GM23248 (cell line): Measurements from ENCODE around the gene TWIST2. TPM values are rescaled to one million over a fixed set of nuclear protein-coding genes. Genes with fewer than 3 reads are reported as not detected.
A peak's percentile ranks its signal among the peaks of the same experiment; 100 is the strongest.

Experiments
- DNase-seq: peaks from one replicate; pipeline ENCODE4 v3.0.0-alpha.2; 2015
- H2AFZ ChIP-seq: fragments of 200-600 bp; sonication (generic); 2 replicates; pipeline ENCODE4 v1.6.1; 2016; ENCODE audit warnings: antibody characterized with exemption
- H3F3A ChIP-seq: fragments of 200-600 bp; sonication (generic); 2 replicates; pipeline ENCODE4 v1.6.1; 2016; ENCODE audit warnings: mild to moderate bottlenecking, antibody characterized with exemption, mixed run types; ENCODE audit not compliant: insufficient read depth
- H3K27ac ChIP-seq: fragments of 200-600 bp; sonication (generic); 2 replicates; pipeline ENCODE4 v1.5.1; 2016; ENCODE audit warnings: mild to moderate bottlenecking
- H3K27me3 ChIP-seq: fragments of 200-600 bp; sonication (generic); replicated peaks from 2 replicates; pipeline ENCODE4 v1.6.1; 2016; ENCODE audit warnings: mild to moderate bottlenecking; ENCODE audit not compliant: insufficient read depth
- H3K36me3 ChIP-seq: fragments of 200-600 bp; sonication (generic); 2 replicates; pipeline ENCODE4 v1.6.1; 2016; ENCODE audit warnings: low read depth, mild to moderate bottlenecking
- H3K4me1 ChIP-seq: fragments of 200-600 bp; sonication (generic); 2 replicates; pipeline ENCODE4 v1.6.1; 2016; ENCODE audit warnings: mild to moderate bottlenecking; ENCODE audit not compliant: insufficient read depth
- H3K4me2 ChIP-seq: fragments of 200-600 bp; sonication (generic); one replicate; pipeline ENCODE4 v1.6.1; 2016; ENCODE audit warnings: mild to moderate bottlenecking; ENCODE audit not compliant: unreplicated experiment
- H3K4me3 ChIP-seq: fragments of 200-600 bp; sonication (generic); 2 replicates; pipeline ENCODE4 v1.5.1; 2016; ENCODE audit warnings: mild to moderate bottlenecking
- H3K79me2 ChIP-seq: fragments of 200-600 bp; sonication (generic); 2 replicates; pipeline ENCODE4 v1.6.1; 2016; ENCODE audit warnings: mild to moderate bottlenecking; ENCODE audit not compliant: insufficient read depth
- H3K9ac ChIP-seq: fragments of 200-600 bp; sonication (generic); 2 replicates; pipeline ENCODE4 v1.6.1; 2016; ENCODE audit warnings: mild to moderate bottlenecking
- H3K9me2 ChIP-seq: fragments of 200-600 bp; sonication (generic); 2 replicates; pipeline ENCODE4 v1.6.1; 2016; ENCODE audit warnings: mixed run types, mild to moderate bottlenecking, moderate library complexity; ENCODE audit not compliant: insufficient read depth
- H3K9me3 ChIP-seq: fragments of 200-600 bp; sonication (generic); one replicate; pipeline ENCODE4 v1.6.1; 2017; ENCODE audit warnings: low read depth
- H4K20me1 ChIP-seq: fragments of 200-600 bp; sonication (generic); 2 replicates; pipeline ENCODE4 v1.6.0; 2016; ENCODE audit not compliant: insufficient read depth
- EZH2 ChIP-seq: fragments of 200-600 bp; sonication (generic); IDR thresholded peaks from 2 replicates; pipeline ENCODE4 v1.6.1; 2018; ENCODE audit warnings: antibody characterized with exemption, mild to moderate bottlenecking; ENCODE audit not compliant: insufficient read depth, poor library complexity, severe bottlenecking
- EZH2phosphoT487 ChIP-seq: fragments of 200-600 bp; sonication (generic); IDR thresholded peaks from 2 replicates; pipeline ENCODE4 v1.6.1; 2018; ENCODE audit warnings: antibody characterized with exemption, moderate library complexity, mild to moderate bottlenecking, low read depth; ENCODE audit not compliant: insufficient read depth
- WGBS, 2 experiments: methylation state at CpG; one replicate each; pipeline ENCODE4 v1.1.6; 2015 to 2017; ENCODE audit warnings: low lambda C conversion rate in 2 of 2, low coverage in 1 of 2; ENCODE audit errors: missing lambda C conversion rate in 2 of 2; 5-methylcytosine and 5-hydroxymethylcytosine counted together
- in situ Hi-C: fragments of 300-500 bp; cut with MboI; formaldehyde crosslinking; loops from 2 replicates; pipeline ENCODE4 v1.15.0; 2020
- polyA plus RNA-seq: library from polyadenylated mRNA; unstranded; fragments of >200 nt; fragmentation: Nextera tagmentation; extraction: Ambion mirVana; gene quantifications from 2 replicates; pipeline ENCODE4 v1.2.1, GENCODE V29; 2016
- total RNA-seq: library from RNA; depleted of rRNA; stranded (reverse); fragments of >200 nt; shearing (Covaris generic); gene quantifications from 2 replicates; pipeline ENCODE4 v1.2.3, GENCODE V29; 2014

The TWIST2 gene
- total and polyA plus RNA-seq, 2 experiments from 2014 or later: 248 to 544 TPM

DNA sequence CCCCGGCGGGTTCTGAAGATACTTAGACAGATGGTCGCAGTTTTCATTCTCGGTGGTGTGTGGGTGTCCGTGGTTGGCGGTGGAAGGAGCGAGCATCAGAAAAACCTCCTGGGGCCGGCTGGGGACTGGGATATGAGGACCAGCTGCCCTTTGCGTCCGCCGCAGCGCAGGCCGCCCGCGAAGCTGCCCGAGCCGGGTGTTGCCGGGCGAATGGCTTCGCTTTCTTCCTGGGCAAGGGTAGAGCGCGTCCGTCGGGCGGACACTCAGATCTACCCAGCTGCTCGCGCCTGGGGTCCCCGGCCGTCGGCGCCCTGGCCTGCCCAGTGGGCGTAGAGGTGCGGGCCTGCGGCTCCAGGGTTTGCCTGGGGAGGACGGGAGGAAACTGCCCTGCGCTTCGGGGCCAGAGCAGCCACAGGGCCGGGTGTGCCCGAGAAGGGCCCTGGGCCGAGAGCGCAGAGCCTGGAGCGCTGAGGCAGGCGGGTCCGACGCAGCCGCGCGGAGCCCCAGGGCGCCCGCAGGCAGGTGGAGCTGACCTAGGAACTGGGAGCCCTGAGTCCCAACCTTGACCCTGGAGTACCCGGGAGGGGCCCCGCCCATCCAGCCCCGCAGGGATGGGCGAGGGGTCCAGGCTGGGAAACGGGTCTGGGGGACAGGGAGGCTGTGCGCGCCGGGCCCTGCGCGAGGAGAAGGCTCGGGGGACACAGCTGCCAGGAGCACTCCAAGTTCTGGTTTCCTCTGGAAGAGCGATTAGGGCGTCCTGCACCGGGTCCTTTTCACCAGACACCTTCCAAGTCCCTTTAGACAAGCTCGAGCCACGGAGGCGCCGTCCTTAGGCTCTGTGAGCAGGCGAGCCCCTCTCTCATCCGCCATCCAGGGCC lies 1.3 kb downstream of the TWIST2 start:
- Histone ChIP-seq H3K79me2 (peaks cover 98% of the 10 kb centered on the region), H3K36me3 (peaks cover 50% of the 10 kb centered on the region), H3K9me3 (no peaks in the 10 kb centered on the region), H3K27me3 (no peaks in the 10 kb centered on the region), H3K4me2 (peak overlapping the region; percentile 91), H4K20me1 (no peaks in the 10 kb centered on the region), H3K9ac (peak overlapping the region; percentile 97), H2AFZ (no peak overlapping the region), H3K9me2 (no peaks in the 10 kb centered on the region), H3K4me1 (peaks cover 12% of the 10 kb centered on the region), H3F3A (peaks cover 48% of the 10 kb centered on the region), H3K27ac (peak overlapping the region; percentile 96), H3K4me3 (peak overlapping the region; percentile 98)
- WGBS, 2 experiments: 1% methylated on average over 64 to 65 of the region's 70 CpGs
- TF ChIP-seq EZH2 (no peak), EZH2phosphoT487 (no peak)
- in situ Hi-C loops: loop anchor here (10.0 kb wide), 2 partner anchors 124 to 334 kb away; no protein-coding TSS in a partner anchor
- peak; percentile 57 for DNase-seq

- H3K9me3 ChIP-seq: no peaks in the 10 kb centered on the region
- peak overlapping the region; percentile 91 for H3K4me2 ChIP-seq
- in situ Hi-C loops: no loop called here
- H3K9ac ChIP-seq: peak overlapping the region; percentile 97
- peaks cover 9% of the 10 kb centered on the region; the same call in 1 of the 2 replicates for H3K4me1 ChIP-seq
- H3K27ac ChIP-seq: peak overlapping the region; percentile 96
- H3K27me3 ChIP-seq: no peaks in the 10 kb centered on the region
- H2AFZ ChIP-seq: no peak overlapping the region
- no peaks in the 10 kb centered on the region for H3K9me2 ChIP-seq
- peaks cover 55% of the 10 kb centered on the region for H3F3A ChIP-seq
- H3K79me2 ChIP-seq: peaks cover 98% of the 10 kb centered on the region
- WGBS, 2 experiments: 0 to 2% methylated on average over 2 of the region's 2 CpGs
- peaks cover 56% of the 10 kb centered on the region for H3K36me3 ChIP-seq
- TF ChIP-seq EZH2: no peak
- TF ChIP-seq EZH2phosphoT487: peak; percentile 23; the same call in 1 of the 2 replicates
- peak; percentile 44 for DNase-seq
- peak overlapping the region; percentile 98 for H3K4me3 ChIP-seq
- no peaks in the 10 kb centered on the region for H4K20me1 ChIP-seq
These were observed 2.2 kb downstream of the TWIST2 start for GRCh38 chr2:238850091-238850490.

GRCh38 chr2:238851026-238851425 lies 3.1 kb downstream of the TWIST2 start:
- WGBS, 2 experiments: 2% methylated on average over 5 of the region's 5 CpGs
- Histone ChIP-seq H3F3A (peaks cover 60% of the 10 kb centered on the region), H3K79me2 (peaks cover 98% of the 10 kb centered on the region), H3K4me1 (peaks cover 16% of the 10 kb centered on the region; the same call in 1 of the 2 replicates), H3K9ac (peak overlapping the region; percentile 97), H3K9me3 (no peaks in the 10 kb centered on the region), H4K20me1 (no peaks in the 10 kb centered on the region), H3K27ac (peak overlapping the region; percentile 96), H3K4me2 (peak overlapping the region; percentile 91), H3K36me3 (peaks cover 65% of the 10 kb centered on the region), H3K4me3 (peak overlapping the region; percentile 98), H3K9me2 (no peaks in the 10 kb centered on the region), H2AFZ (no peak overlapping the region), H3K27me3 (no peaks in the 10 kb centered on the region)
- peak; percentile 52 for DNase-seq
- no peak for TF ChIP-seq EZH2phosphoT487
- TF ChIP-seq EZH2: no peak
- in situ Hi-C loops: no loop called here

GRCh38 chr2:238851761-238852160 lies 3.9 kb downstream of the TWIST2 start:
- Histone ChIP-seq H3K36me3 (peaks cover 72% of the 10 kb centered on the region), H3K9ac (peak overlapping the region; percentile 97), H2AFZ (no peak overlapping the region), H3K9me3 (no peaks in the 10 kb centered on the region), H3K79me2 (peaks cover 98% of the 10 kb centered on the region), H3K27me3 (no peaks in the 10 kb centered on the region), H3K9me2 (no peaks in the 10 kb centered on the region), H3K4me1 (peaks cover 22% of the 10 kb centered on the region), H3K4me2 (peak overlapping the region; percentile 91), H3K27ac (peak overlapping the region; percentile 96), H3F3A (peaks cover 66% of the 10 kb centered on the region), H3K4me3 (peak overlapping the region; percentile 98), H4K20me1 (no peaks in the 10 kb centered on the region)
- 1 to 3% methylated on average over 3 of the region's 3 CpGs for WGBS, 2 experiments
- TF ChIP-seq EZH2phosphoT487 (0 out of 2 replicates have a peak, but pooled peaks have one; percentile 17), EZH2 (no peak)
- DNase-seq: peak; percentile 62
- in situ Hi-C loops: no loop called here
